Stimulated activated CD8-positive, alpha-beta memory T cell treated with anti-CD3 and anti-CD28 coated beads, Interleukin-4, amount 100 ng/mL, for 24 hours (primary cell): ENCODE measurements around the gene ADAP1.
"Not testable (repeated sequence)": the region's sequence is repeated elsewhere in the genome, so short reads cannot be mapped to it uniquely, and the experiment has no call there.

Experiments
- DNase-seq: peaks from one replicate; pipeline ENCODE4 v3.0.0-alpha.2; 2020; ENCODE audit warnings: low read depth

Gene ADAP1

GRCh38 chr7:959271-959670 is 4.8 kb upstream of the ADAP1 start:
- no peak for DNase-seq

DNA sequence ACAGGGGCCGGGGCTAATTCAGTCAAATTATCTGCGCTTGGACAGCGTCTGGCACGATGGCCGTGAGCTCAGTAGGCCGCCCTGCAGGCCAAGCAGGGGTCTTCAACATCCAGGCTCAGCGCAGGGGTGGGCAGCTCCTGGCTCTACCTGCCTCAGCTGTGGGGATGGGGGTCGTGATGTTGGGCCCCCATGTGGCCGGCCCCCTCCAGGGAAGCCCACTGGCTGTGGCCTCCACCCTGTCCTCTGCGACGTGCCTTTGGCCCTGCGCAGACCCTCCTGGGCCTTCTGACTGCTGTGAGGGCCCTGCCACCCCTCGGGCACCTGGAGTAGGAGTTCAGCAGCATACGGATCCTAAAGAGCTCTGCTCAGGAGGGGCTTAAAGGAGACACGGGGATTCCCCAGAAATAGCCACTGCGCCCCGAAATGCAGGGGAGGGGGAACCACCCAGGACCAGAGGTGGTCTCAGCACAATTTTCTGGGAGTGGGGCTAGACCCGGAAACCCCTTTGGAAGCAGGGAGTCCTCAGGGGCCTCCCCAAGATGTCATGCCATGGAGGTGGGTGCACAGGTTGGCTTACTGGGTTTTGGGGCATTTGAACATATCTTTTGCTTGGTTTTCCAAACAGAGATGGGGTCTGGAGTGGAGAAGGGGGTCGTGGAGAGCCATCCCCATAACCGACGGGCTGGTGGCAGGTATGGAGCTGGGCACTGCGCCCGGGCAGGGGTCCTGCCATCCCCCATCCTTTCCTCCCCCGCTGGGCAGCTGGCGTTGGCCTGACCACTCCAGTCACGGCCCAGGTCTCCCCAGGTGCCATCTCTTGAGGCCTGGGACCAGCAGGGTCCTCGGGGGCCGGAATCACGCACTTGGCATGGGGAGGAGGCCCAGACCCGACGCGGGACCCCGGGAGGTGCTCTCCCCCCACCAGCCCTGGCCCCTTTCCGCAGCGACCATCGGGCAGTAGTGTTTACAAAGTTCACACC is 4.0 kb upstream of the ADAP1 start:
- DNase-seq: no peak

DNA sequence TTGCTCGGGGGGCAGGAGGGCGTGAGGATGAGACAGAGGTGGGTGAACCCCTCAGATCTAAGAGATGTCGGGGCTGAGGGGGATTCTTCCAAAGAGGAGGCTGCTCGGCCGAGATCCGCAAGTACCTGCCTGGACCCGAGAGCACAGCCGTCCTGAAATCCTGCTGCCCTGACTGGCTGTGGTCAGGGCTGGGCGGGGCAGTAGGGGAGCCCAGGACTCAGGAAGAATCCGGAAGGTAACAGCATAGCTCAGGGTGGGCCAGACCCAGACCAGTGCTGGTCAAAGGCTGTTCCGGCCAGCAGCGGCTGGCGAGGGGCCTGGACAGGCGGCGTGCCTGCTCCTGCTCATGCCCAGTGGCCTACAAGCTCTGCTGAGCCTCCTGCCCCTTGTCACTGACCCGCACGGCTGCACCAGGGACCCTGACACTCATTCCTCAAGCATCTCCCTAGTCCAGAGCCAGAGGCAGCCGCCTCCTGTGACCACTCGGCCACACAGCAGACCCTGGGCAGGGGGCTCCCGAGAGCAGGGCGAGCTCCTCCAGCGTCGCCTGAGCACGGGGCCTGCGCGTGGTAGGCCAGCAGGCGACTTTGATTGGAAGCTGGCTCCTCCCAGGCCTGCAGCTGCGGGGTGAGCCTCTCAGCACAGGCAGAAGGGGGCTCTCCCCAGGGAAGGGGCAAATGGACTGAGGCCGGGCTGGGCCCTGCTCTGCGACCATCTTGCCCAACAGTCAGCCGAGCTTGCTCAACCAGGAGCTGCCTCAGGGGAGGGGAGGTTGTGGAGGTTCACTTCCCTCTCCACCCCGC is 3.1 kb upstream of the ADAP1 start:
- no peak for DNase-seq

- DNase-seq: no peak
Observed at GRCh38 chr7:956031-956430, 1.6 kb upstream of the ADAP1 start.

- DNase-seq: no peak
Observed at GRCh38 chr7:953547-954327, 743 bp downstream of the ADAP1 start.

DNA sequence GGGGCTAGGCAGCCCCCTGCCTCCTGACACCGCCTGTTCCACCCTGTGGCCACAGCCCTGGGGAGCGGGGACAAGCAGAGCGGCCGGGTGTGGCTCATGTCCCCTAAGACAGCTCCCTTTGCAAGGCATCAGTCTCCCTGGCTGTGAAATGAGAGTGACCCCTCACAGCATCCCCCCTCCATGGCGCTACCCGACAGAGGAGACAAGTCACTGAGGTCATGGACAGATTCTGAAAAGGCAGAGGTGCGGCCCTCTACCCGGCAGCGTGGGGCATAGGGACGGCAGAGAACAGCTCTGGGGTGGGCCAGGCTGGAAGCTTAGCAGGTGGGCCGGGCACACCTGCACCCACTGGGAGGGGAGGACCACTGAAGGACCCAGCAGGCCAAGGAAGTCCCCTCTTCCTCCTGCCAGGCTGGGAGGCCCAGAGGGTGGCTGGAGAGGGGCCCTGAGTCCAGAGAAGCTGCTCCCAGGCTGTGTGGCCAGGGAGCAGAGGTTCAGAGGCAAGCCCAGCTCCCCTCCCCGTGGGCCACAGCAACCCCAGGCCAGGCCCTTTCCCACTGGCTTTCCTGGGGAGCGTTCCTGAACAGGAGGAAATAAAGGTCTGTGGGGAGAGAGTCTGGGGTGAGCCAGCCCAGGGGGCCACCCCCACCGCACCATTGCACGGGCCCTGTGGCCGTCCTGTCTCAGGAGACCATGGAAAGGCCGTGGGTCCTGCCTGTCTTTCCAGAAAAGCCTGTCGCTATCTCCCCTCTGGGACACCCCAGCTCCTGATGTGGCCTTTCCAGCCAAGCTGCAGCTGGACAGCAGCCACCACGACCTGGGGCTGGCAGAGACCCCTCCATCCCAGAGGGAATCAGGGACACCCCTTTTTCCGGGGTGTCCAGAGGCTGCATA is 1.7 kb downstream of the ADAP1 start:
- no peak for DNase-seq

- no peak for DNase-seq
Observed at GRCh38 chr7:951881-952547, 2.5 kb downstream of the ADAP1 start.

DNA sequence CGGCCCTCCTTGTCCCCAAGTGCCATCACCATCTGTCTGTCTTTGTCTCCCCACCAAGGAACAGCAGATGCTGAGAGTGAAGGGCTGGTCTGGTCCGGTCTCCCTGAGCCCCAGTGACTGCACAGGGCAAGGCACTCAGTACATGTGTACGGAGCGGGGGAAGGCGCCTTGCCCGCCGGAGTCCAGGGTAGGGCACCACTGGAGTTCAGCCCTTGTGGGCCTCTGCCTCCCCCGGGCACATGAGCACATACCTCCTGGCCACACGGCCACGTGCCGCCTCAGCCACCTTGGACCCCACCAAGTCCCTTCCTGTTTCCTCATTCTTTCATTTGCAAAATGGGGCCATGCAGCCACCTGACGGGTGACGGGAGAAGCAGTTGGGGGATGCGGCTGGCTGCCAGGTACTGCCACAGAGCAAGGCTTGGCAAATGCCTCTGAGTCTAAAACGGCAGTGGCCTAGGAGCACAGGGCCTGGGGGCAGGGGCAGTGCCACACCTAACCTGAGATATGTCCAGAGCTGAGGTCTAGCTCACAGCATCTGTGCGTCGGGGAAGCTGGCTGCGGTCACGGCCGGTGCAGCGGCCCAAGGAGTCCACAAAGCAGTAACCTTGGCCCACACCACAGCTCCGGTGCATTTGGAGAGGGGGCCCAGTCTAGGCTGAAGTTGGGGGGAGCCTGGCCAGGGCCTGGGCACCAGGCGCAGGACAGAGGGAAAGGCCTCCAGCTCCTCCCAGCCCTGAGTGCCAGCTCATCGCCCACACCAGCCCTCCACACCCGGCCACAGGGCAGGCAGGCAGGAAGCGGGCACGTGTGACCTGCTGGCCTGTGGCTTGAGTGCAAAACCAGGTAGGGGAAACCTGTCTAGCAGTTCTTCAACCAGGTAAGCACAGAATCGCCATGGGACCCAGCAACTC is 5.2 kb downstream of the ADAP1 start:
- no peak for DNase-seq

DNA sequence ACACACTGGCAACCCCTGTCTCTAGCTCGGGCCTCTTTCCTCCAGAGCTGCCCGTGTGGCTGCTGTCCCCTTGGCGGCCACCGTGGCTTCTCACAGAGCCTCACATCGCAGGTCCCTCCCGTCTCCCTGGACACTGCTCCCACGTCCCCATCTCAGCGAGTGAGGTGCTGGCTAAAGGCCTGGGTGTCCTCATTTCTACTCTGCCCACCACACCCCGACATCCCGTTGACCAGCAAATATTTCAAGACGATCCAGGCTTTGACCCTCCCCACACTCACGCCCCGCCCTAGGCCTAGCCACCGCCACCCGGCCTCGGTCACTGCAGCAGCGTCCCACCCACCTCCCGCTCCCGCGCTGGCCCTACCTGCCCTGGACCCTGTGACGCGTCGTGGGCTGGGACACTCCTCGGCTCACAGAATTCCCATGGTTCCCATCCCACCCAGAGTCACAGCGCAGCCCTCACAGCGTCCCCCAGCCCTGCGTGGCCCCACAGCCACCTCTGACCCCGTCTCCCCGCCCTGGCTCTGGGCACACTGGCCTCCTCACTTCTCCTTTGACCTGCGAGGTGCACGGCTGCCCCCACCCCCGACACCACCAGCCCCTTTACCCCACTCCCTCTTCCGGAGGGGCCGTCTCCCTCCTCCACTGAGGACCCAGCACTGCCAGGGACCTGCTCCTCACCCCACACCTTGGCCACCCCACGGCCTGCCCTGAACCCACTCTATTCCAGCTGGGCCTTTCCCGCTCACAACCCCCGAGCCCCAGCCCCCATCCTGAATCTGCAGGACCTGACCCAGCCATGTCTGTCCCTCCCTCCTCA is 6.9 kb downstream of the ADAP1 start:
- DNase-seq: no peak

- no peak for DNase-seq
Observed at GRCh38 chr7:946256-946996, 8.1 kb downstream of the ADAP1 start.

GRCh38 chr7:945556-946255 is 8.8 kb downstream of the ADAP1 start:
- no peak for DNase-seq

DNA sequence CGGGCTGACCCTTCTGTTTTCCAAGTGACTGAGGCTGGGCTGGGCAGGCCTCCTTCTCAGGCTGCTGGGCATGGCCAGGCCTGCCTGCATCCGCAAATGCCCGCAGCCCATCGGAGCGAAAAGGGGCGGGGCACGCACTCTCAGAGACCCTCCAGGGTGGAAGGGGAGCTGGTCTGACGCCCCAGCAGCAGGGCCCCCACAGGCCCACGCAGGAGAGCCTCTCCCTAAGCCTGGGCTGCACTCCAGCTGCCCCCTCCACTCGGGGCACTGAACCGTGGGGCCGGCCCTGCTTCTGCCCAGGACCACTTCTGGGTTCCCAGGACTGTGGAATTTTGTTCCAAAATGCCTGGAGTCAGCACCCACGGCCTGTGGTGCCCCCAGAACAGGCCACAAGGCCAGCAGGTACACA is 9.3 kb downstream of the ADAP1 start:
- DNase-seq: no peak

DNA sequence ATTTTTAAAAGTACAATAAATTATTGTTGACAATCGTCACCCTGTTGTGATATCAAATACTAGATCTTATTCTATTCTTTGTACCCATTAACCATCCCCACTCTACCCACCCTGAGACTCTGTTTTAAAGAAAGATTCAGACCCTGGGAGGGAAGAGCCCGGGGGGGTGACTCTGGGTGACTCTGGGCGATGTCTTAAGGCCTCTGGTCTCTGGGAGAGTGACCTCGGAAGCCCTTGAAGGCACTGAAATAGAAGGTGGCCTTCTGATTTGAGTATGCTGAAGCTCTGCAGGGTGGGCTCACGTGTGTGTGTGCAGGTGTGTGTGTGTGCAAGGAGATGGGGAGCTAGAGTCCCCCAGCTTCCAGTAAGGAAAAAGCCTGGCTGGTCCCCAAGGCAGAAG is 9.7 kb downstream of the ADAP1 start:
- no peak for DNase-seq

- not testable (repeated sequence) for DNase-seq
Observed at GRCh38 chr7:943793-944192, 10.7 kb downstream of the ADAP1 start.

- DNase-seq: no peak
Observed at GRCh38 chr7:940599-941408, 13.7 kb downstream of the ADAP1 start.

- DNase-seq: no peak
Observed at GRCh38 chr7:939843-940242, 14.6 kb downstream of the ADAP1 start.
